Muscle layer of colon (tissue), 2 donors: ENCODE measurements around the gene EID2.

Source experiments
- H3K27ac ChIP-seq: one replicate; pipeline ENCODE4 v1.7.0; 2013; ENCODE audit warnings: low read depth, mild to moderate bottlenecking, low read length, moderate library complexity
- H3K27me3 ChIP-seq, 2 donors: one replicate each; pipeline ENCODE4 v1.7.0; 2013; ENCODE audit warnings: low read length in 2 of 2, mild to moderate bottlenecking in 2 of 2; ENCODE audit not compliant: insufficient read depth in 2 of 2, control insufficient read depth in 1 of 2
- H3K36me3 ChIP-seq: one replicate; pipeline ENCODE4 v1.7.0; 2013; ENCODE audit warnings: mild to moderate bottlenecking, low read length; ENCODE audit not compliant: insufficient read depth
- H3K4me1 ChIP-seq: one replicate; pipeline ENCODE4 v1.7.0; 2013; ENCODE audit warnings: mild to moderate bottlenecking, low read length; ENCODE audit not compliant: insufficient read depth
- H3K4me3 ChIP-seq, 2 donors: one replicate each; pipeline ENCODE4 v1.7.0; 2013; ENCODE audit warnings: low read length in 2 of 2, low read depth in 1 of 2, mild to moderate bottlenecking in 1 of 2, moderate library complexity in 1 of 2
- H3K9ac ChIP-seq: one replicate; pipeline ENCODE4 v1.7.0; 2013; ENCODE audit warnings: low read length
- H3K9me3 ChIP-seq: one replicate; pipeline ENCODE4 v1.7.0; 2013; ENCODE audit warnings: mild to moderate bottlenecking, low read length
- donor health status: abdominal sarcoma.
- donor health status: Adenocarcinoma of cecum.

Gene EID2, protein sequence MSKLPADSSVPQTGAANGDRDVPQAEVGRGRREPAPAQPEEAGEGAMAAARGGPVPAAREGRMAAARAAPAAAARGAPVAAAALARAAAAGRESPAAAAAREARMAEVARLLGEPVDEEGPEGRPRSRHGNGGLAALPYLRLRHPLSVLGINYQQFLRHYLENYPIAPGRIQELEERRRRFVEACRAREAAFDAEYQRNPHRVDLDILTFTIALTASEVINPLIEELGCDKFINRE

DNA sequence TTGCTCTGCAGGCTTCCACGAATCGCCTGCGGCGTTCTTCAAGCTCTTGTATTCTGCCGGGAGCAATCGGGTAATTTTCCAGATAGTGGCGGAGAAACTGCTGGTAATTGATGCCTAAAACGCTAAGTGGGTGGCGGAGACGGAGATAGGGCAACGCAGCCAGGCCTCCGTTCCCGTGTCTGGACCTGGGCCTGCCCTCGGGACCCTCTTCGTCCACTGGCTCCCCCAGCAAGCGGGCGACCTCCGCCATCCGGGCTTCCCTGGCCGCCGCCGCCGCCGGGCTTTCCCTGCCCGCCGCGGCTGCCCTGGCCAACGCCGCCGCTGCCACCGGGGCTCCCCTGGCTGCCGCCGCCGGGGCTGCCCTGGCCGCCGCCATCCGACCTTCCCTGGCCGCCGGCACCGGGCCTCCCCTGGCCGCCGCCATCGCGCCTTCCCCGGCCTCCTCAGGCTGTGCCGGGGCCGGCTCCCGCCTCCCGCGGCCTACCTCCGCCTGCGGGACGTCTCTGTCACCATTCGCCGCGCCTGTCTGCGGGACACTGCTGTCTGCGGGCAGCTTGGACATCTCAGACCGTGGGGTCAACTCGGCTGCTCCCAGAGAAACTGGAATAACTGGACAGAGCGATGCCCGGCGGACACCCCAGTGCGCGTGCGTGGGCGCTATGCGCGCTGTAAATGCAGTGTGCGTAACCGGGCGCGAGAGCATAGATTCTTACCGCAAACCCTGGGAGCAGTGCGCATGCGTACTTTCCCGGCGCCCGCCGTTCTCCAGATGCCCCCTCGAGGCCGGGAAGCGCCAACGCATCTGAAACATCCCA is at the start of gene EID2:
EID2 (minus strand) TSS at position 644 of the 815 bp plus-strand sequence; CDS start at position 562, 82 bp downstream.
- no peaks in the 10 kb centered on the region for H3K27me3 ChIP-seq
- H3K4me3 ChIP-seq = peak within 1 kb of the TSS; percentile 55 to 84
- H3K4me1 ChIP-seq = peaks cover 7% of the 10 kb centered on the region
- H3K9me3 ChIP-seq = no peaks in the 10 kb centered on the region
- H3K9ac ChIP-seq = peak within 1 kb of the TSS; percentile 87
- peak within 1 kb of the TSS; percentile 90 for H3K27ac ChIP-seq
- no peaks in the 10 kb centered on the region for H3K36me3 ChIP-seq

DNA sequence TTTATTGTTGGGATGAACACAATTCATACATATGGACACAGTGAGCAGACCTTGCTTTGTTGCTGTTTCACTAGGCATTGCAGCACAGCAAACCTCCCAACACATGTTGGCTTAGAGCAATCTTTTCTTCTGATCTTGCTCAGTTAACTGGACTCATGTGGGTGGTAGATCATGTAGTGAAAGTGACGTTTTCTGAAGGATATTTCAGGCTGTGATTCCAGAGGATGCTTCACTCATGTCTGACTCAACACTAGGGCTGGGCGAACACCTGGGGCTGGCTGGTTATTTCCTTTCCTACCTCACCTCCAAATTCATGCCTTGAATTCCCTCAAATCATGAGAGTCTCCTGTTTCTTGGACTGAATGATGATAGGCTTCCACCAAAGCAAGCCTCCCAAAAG is 48.1 kb upstream of the EID2 start:
- H3K4me3 ChIP-seq = no peak overlapping the region

DNA sequence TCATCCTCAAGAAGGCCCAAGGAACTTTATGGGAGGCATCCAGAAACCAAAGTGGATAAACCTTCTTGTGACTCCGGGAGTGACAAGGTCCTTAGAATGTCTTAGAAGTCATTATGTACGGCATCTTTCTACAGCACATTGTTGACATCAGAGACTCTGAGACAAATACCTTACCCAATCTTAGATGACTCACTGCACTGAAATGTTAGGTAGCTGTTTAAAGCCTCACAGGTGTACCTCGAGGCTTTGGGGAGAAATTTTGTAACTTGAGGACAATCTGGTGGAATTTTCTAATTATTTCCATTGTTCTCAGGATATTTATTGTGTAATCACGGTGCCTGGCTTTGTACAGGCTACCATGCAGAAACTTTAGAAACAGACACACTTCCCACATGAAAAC is 47.5 kb upstream of the EID2 start:
- Histone ChIP-seq H3K4me1 (no peaks in the 10 kb centered on the region), H3K9ac (no peak overlapping the region), H3K27ac (no peak overlapping the region), H3K4me3 (no peak overlapping the region), H3K9me3 (no peaks in the 10 kb centered on the region), H3K36me3 (no peaks in the 10 kb centered on the region), H3K27me3 (no peaks in the 10 kb centered on the region)

More for the DNA sequence above, 48.1 kb upstream of the EID2 start:
- no peak overlapping the region for H3K27ac ChIP-seq
- H3K9me3 ChIP-seq = no peaks in the 10 kb centered on the region
- H3K9ac ChIP-seq = no peak overlapping the region
- H3K27me3 ChIP-seq = no peaks in the 10 kb centered on the region
- H3K4me1 ChIP-seq = no peaks in the 10 kb centered on the region
- H3K36me3 ChIP-seq = no peaks in the 10 kb centered on the region

DNA sequence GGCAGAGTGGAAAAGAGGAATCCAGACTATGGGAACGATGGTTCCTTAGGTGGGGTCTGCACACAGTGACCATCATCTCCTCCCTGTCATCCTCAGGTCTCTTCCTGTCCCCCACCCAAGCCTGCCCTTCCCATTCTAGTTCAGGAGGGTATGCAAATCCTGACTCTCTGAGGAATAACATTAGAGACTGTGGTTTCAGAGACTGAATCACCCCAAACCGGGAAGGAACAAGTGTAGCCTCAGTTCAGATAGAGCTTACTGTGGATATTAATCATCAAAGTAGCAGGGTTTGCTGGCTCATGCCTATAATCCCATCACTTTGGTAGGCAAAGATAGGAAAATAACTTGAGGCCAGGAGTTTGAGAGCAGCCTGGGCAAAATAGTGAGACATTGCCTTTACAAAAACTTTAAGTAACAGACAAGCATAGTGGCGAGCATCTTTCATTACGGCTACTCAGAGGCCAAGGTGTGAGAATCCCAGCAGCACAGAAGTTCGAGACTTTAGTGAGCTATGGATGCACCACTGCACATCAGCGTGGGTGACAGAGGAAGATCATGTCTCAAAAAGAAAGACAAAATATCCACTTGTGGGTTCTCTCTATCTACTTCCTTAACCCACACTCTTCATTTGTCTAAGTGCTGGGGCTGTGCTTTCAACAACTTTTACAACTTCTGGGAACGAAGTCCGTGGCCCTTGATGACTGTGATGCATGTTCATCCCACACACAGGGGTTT is 43.1 kb upstream of the EID2 start:
- Histone ChIP-seq H3K4me1 (no peaks in the 10 kb centered on the region), H3K36me3 (no peaks in the 10 kb centered on the region), H3K27me3 (no peaks in the 10 kb centered on the region), H3K9ac (no peak overlapping the region), H3K27ac (no peak overlapping the region), H3K9me3 (no peaks in the 10 kb centered on the region), H3K4me3 (no peak overlapping the region)

DNA sequence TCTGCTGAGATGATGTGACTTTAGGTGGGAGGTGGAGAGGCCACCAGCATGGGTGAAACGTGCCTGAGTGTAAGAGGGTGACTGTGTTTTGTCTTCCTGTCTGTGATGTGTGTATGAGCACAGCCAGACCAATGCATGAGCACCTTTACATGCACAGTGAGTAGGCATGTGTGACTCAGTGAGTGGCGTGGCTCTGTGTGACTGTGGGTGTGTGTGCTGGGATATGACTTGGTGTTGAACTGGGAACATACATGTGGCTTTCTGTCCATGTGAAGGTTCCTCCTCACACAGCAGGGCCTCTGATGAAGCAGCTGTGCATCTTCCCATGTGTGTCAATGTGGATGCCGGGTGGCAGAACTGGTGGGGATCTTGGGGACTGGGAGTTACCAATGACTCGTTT is 42.5 kb upstream of the EID2 start:
- Histone ChIP-seq H3K4me3 (no peak overlapping the region), H3K9me3 (no peaks in the 10 kb centered on the region), H3K27me3 (no peaks in the 10 kb centered on the region), H3K4me1 (no peaks in the 10 kb centered on the region), H3K9ac (no peak overlapping the region), H3K36me3 (no peaks in the 10 kb centered on the region), H3K27ac (no peak overlapping the region)

DNA sequence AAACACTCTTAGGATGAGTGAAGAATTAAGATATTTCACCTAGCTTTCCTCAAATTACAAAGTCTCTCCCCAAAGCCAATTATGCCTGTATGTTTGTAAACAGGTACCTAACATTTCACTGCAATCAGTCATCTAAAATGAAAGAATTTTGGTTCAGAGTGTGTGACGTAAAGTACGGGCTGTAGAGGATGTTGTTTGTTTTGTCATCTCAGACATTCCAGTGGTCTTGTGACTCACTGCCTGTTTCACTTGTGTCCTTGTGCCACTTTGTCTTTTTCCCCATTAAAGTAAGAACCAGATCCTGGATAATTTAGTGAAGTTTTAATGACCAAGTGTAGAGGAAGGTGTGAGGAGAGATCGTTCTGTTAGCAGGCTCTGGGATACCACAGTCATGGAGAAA is 28.6 kb upstream of the EID2 start:
- no peaks in the 10 kb centered on the region for H3K27me3 ChIP-seq
- H3K4me3 ChIP-seq = no peak overlapping the region
- H3K4me1 ChIP-seq = no peaks in the 10 kb centered on the region
- no peaks in the 10 kb centered on the region for H3K9me3 ChIP-seq
- no peak overlapping the region for H3K27ac ChIP-seq
- H3K36me3 ChIP-seq = no peaks in the 10 kb centered on the region
- H3K9ac ChIP-seq = no peak overlapping the region

DNA sequence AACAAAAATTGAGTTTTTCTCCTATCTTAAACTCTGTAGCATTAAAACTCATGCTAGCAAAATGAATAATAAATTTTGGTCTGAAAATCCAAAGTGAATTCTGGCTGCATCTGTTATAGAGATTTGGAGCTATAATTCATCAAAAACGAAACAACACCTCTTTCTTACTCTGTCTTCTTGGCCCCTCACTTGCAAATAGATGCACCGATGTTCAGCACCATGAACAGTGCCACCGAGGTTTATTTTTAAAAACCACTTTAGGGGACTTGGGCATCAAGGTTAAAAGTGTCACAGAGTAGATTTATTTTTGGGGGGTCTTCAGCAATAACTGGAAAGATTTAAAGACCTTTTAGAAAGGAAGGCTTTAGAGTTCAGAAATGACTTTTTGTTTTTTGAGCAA is 26.1 kb upstream of the EID2 start:
- no peaks in the 10 kb centered on the region for H3K27me3 ChIP-seq
- H3K36me3 ChIP-seq = no peaks in the 10 kb centered on the region
- no peak overlapping the region for H3K27ac ChIP-seq
- H3K9ac ChIP-seq = no peak overlapping the region
- no peak overlapping the region for H3K4me3 ChIP-seq
- H3K4me1 ChIP-seq = no peaks in the 10 kb centered on the region
- H3K9me3 ChIP-seq = no peaks in the 10 kb centered on the region

DNA sequence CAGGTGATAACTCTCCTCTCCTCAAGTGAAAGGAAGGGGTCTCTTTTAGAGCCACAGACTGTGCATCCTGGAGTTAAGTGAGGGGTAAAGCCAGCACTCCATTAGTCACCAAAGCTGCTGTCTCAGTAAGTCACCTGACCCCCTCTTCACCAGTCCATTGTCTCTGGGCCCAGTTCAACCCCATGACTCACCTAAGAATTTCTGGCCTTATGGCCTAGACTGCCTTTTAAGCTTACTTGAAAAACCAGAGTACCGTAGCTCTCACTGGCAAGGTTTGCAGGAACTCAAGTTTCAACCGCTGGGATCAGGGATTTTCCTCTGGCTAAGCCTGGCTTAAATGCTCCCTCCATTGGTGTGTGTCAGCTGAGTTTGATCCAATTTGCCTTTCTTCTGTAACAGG is 23.4 kb upstream of the EID2 start:
- H3K36me3 ChIP-seq = no peaks in the 10 kb centered on the region
- no peaks in the 10 kb centered on the region for H3K27me3 ChIP-seq
- no peak overlapping the region for H3K27ac ChIP-seq
- H3K9ac ChIP-seq = no peak overlapping the region
- H3K9me3 ChIP-seq = no peaks in the 10 kb centered on the region
- H3K4me1 ChIP-seq = no peaks in the 10 kb centered on the region
- no peak overlapping the region for H3K4me3 ChIP-seq

DNA sequence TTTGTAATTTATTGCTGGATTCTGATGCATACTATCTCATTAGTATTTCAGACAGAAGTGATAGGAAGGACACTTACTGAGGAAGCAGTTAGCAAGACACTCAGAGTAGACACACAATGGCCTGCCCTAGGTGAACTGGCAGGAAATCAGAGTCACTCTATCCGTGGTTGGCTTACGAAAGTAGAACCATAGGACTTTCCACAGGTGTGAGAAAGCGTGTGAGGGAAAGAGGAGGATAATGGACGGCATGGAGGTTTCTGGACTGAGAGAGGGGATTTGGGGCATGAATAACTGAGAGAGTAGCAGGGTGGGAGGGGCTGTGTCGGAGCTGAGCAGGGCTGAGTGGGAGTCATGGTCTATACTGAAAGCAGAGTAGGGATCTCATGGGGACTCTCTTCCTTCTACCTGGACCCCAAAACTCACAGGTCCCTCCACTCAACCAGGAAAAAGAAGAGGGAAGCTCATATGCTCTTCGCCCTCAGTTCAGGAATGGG is 18.7 kb upstream of the EID2 start:
- Histone ChIP-seq H3K9me3 (no peaks in the 10 kb centered on the region), H3K27ac (no peak overlapping the region), H3K36me3 (no peaks in the 10 kb centered on the region), H3K4me1 (peaks cover 6% of the 10 kb centered on the region), H3K9ac (no peak overlapping the region), H3K27me3 (no peaks in the 10 kb centered on the region), H3K4me3 (no peak overlapping the region)

DNA sequence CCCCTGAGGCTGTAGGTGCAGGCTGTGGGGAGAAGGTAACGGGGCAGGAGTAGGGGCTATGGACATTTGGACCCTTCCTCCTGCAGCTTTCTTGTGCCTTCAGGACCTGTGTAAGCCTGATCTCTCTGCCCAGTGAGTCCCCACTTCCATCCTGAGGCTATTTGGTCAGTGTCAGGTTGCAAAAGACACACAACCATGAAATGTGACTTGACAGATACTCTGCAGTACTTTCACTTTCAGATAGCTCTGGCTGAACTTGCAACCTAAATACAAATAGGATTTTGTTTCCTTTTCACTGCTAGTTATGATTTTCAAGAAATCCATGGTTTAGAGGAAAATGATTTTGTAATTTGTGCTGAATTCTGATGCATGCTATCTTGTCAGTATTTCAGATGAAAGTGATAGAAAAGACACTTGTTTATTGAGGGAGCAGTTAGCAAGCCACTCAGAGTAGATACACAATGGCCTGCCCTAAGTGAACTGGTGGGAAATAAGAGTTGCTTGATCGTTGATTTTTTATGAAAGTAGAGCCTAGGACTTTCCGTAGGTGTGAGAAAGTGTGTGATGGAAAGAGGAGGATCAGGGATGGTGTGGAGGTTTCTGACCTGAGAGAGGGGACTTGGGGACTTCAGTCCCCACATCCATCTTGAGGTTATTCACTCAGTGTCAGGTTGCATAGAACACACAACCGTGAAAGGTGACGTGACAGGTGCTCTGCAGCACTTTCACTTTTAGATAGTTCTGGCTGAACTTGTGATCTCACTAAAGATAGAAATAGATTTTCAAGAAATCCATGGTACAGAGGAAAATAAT is 18.1 kb upstream of the EID2 start:
- Histone ChIP-seq H3K9ac (no peak overlapping the region), H3K9me3 (no peaks in the 10 kb centered on the region)

DNA sequence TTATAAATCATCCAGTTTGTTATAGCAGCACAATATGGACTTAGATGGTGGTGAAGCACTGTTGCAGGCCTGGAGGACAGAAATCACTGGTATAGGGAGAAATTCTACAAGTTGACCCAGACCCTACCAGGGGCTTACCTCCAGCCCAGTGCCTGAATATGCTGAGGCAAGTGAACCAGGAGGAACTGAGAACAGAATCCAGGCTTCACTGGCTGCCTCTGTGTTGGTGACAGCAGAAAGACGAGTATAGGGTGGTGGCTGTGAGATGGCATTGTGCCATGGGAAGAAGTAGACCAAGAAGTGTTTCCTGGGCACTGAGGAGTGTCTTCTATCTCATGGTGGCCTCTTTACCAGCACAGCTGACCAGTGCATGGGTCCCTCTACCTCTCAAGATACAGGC is 15.9 kb upstream of the EID2 start:
- Histone ChIP-seq H3K4me3 (no peak overlapping the region), H3K9ac (no peak overlapping the region), H3K27me3 (no peaks in the 10 kb centered on the region), H3K9me3 (no peaks in the 10 kb centered on the region), H3K27ac (no peak overlapping the region), H3K4me1 (peaks cover 6% of the 10 kb centered on the region), H3K36me3 (no peaks in the 10 kb centered on the region)

More for the DNA sequence above, 18.1 kb upstream of the EID2 start:
- Histone ChIP-seq H3K36me3 (no peaks in the 10 kb centered on the region), H3K27ac (no peak overlapping the region), H3K4me3 (peak overlapping the region in 1 of 2 donors; percentile 20), H3K4me1 (peaks cover 6% of the 10 kb centered on the region), H3K27me3 (no peaks in the 10 kb centered on the region)
